HCT116 (cell line): ENCODE results near the gene TRPC4. TPM values are rescaled to one million over a fixed set of nuclear protein-coding genes. Genes with fewer than 3 reads are reported as not detected.

Source experiments
- ATAC-seq: fragments of 200-7000 bp; cut with Tn5 transposase; 2 replicates; pipeline ENCODE4 v1.9.1; 2020; ENCODE audit warnings: mild to moderate bottlenecking, moderate library complexity
- BruUV-seq: library from RNA; stranded (reverse); fragments of 400-500 nt; replicated peaks from 2 replicates; lab custom pipeline; 2021; lab: Mats Ljungman, UMichigan
- CTCF ChIA-PET: fragments of 300-600 bp; sonication (Branson Sonifier 250); formaldehyde crosslinking; loops from one replicate; lab custom pipeline; 2021; ENCODE audit warnings: antibody characterized with exemption; lab: Charles Lee
- POLR2A ChIA-PET: fragments of 300-600, 350-600 bp; sonication (Branson Sonifier 250); formaldehyde crosslinking; loops from one replicate; lab custom pipeline; 2021; ENCODE audit warnings: antibody characterized with exemption; lab: Charles Lee
- RAD21 ChIA-PET, 2 experiments: fragments of 300-600 bp; sonication (Branson Sonifier 250); formaldehyde crosslinking; loops; one replicate each; lab custom pipeline; 2023; ENCODE audit warnings: low total read pairs in 2 of 2; ENCODE audit not compliant: uncharacterized antibody in 2 of 2, unreplicated experiment in 2 of 2, low non-redundant PET in 1 of 2; lab: Charles Lee
- DNase-seq: peaks from one replicate; pipeline ENCODE4 v3.0.0-alpha.2; 2010; ENCODE audit warnings: low read depth, low spot score
- H2AFZ ChIP-seq: fragments of 200-600 bp; shearing (Covaris generic), sonication (generic); 2 replicates; pipeline ENCODE4 v1.6.1; 2017; ENCODE audit warnings: low read depth, mixed run types, mixed read lengths, antibody characterized with exemption, low read length; ENCODE audit not compliant: poor library complexity, severe bottlenecking
- H3K27ac ChIP-seq: 2 replicates; pipeline ENCODE4 v1.5.1; 2012; ENCODE audit warnings: low read depth, low read length
- H3K27me3 ChIP-seq: fragments of 200-600 bp; sonication (generic); 2 replicates; pipeline ENCODE4 v1.6.1; 2016; ENCODE audit warnings: mixed run types, low read length, mixed read lengths; ENCODE audit not compliant: insufficient read depth
- H3K36me3 ChIP-seq, 2 experiments: fragments of 200-500 bp in 1 of 2; fragments of 200-600 bp in 1 of 2; sonication (Bioruptor generic) in 1 of 2; sonication (generic) in 1 of 2; 2 replicates each; pipeline versions ENCODE4 v1.5.1 to v1.6.1; 2014 to 2016; ENCODE audit warnings: low read length in 2 of 2, inconsistent platforms in 1 of 2, mixed read lengths in 1 of 2, mixed run types in 1 of 2; ENCODE audit not compliant: insufficient read depth in 2 of 2, control insufficient read depth in 1 of 2
- H3K4me1 ChIP-seq, 2 experiments: fragments of 200-600 bp in 1 of 2; sonication (generic) in 1 of 2; 2 replicates each; pipeline versions ENCODE4 v1.5.1 to v1.6.1; 2012 to 2017; ENCODE audit warnings: low read length in 2 of 2, inconsistent platforms in 1 of 2, mild to moderate bottlenecking in 1 of 2, mixed read lengths in 1 of 2, mixed run types in 1 of 2, moderate library complexity in 1 of 2; ENCODE audit not compliant: insufficient read depth in 2 of 2, control insufficient read depth in 1 of 2
- H3K4me2 ChIP-seq: fragments of 200-600 bp; sonication (generic); 2 replicates; pipeline ENCODE4 v1.6.1; 2017; ENCODE audit warnings: mixed run types, low read length, mixed read lengths
- H3K4me3 ChIP-seq, 2 experiments: fragments of 200-600 bp in 1 of 2; sonication (generic) in 1 of 2; replicated peaks in 1 of 2; 2 replicates each; pipeline ENCODE4 v1.5.1; 2011 to 2016; ENCODE audit warnings: low read length in 2 of 2, control low read depth in 1 of 2, low read depth in 1 of 2, mild to moderate bottlenecking in 1 of 2, mixed read lengths in 1 of 2, mixed run types in 1 of 2
- H3K79me2 ChIP-seq: fragments of 200-600 bp; sonication (generic); 2 replicates; pipeline ENCODE4 v1.6.1; 2017; ENCODE audit warnings: mild to moderate bottlenecking, mixed run types, low read length, moderate library complexity, mixed read lengths; ENCODE audit not compliant: insufficient read depth
- H3K9ac ChIP-seq: fragments of 200-600 bp; sonication (generic); 2 replicates; pipeline ENCODE4 v1.6.1; 2016; ENCODE audit warnings: low read length, mixed read lengths
- H3K9me2 ChIP-seq: fragments of 200-600 bp; sonication (generic), shearing (Covaris generic); 2 replicates; pipeline ENCODE4 v1.6.1; 2017; ENCODE audit warnings: mixed run types, mild to moderate bottlenecking, moderate library complexity; ENCODE audit not compliant: insufficient read depth
- H3K9me3 ChIP-seq, 2 experiments: fragments of 200-500 bp in 1 of 2; fragments of 200-600 bp in 1 of 2; sonication (Bioruptor generic) in 1 of 2; sonication (generic) in 1 of 2; 2 replicates each; pipeline ENCODE4 v1.6.1; 2014 to 2017; ENCODE audit warnings: low read length in 2 of 2, mixed read lengths in 2 of 2, inconsistent platforms in 1 of 2, low read depth in 1 of 2, mild to moderate bottlenecking in 1 of 2, mixed run types in 1 of 2, moderate library complexity in 1 of 2; ENCODE audit not compliant: control insufficient read depth in 1 of 2, insufficient read depth in 1 of 2
- H4K20me1 ChIP-seq: fragments of 200-600 bp; sonication (generic), shearing (Covaris generic); 2 replicates; pipeline ENCODE4 v1.6.1; 2017; ENCODE audit warnings: mixed run types, mild to moderate bottlenecking, moderate library complexity; ENCODE audit not compliant: insufficient read depth
- CBX3 ChIP-seq: IDR thresholded peaks from 2 replicates; pipeline ENCODE4 v1.6.1; 2012; ENCODE audit warnings: low read depth
- EZH2phosphoT487 ChIP-seq: fragments of 200-600 bp; IDR thresholded peaks from 2 replicates; pipeline ENCODE4 v1.6.1; 2018; ENCODE audit warnings: antibody characterized with exemption, borderline replicate concordance
- POLR2A ChIP-seq: IDR thresholded peaks from 2 replicates; pipeline ENCODE4 v1.7.0; 2011; ENCODE audit warnings: borderline replicate concordance; ENCODE audit not compliant: insufficient read depth, insufficient read length; ENCODE audit errors: extremely low read depth
- REST ChIP-seq: IDR thresholded peaks from 2 replicates; pipeline ENCODE4 v1.6.1; 2012; ENCODE audit warnings: low read depth
- SP1 ChIP-seq: IDR thresholded peaks from 2 replicates; pipeline ENCODE4 v1.6.1; 2012; ENCODE audit warnings: low read depth
- TCF7L2 ChIP-seq: IDR thresholded peaks from 2 replicates; pipeline ENCODE4 v1.7.0; 2011; ENCODE audit warnings: borderline replicate concordance, inconsistent platforms; ENCODE audit not compliant: insufficient read depth, insufficient read length; ENCODE audit errors: extremely low read depth
- ZFX ChIP-seq: fragments of 450-650 bp; IDR thresholded peaks from 2 replicates; pipeline ENCODE4 v1.6.1; 2017
- ZNF274 ChIP-seq: fragments of 200-500 bp; sonication (Bioruptor generic); IDR thresholded peaks from 2 replicates; pipeline ENCODE4 v1.6.1; 2014; ENCODE audit warnings: mild to moderate bottlenecking, low read depth, low read length, inconsistent platforms
- intact Hi-C: fragments of 100-400 bp; cut with micrococcal nuclease; formaldehyde crosslinking; loops from 2 replicates; pipeline ENCODE4 v1.10.0; 2022
- total RNA-seq: library from RNA; stranded (reverse); gene quantifications from one replicate; pipeline ENCODE4 v1.2.1, GENCODE V29; 2021; ENCODE audit not compliant: unreplicated experiment

The TRPC4 gene
- total RNA-seq, 1 experiment from 2014 or later = not detected

GRCh38 chr13:37615276-37615675 is 254.3 kb downstream of the TRPC4 start:
- no peak overlapping the region for H3K9ac ChIP-seq
- no peaks in the 10 kb centered on the region for H3K4me1 ChIP-seq
- intact Hi-C loops = no loop called here
- H3K27ac ChIP-seq = no peak overlapping the region
- H3K79me2 ChIP-seq = no peaks in the 10 kb centered on the region
- H3K36me3 ChIP-seq = no peaks in the 10 kb centered on the region
- TF ChIP-seq ZFX (no peak), EZH2phosphoT487 (no peak), SP1 (no peak), CBX3 (no peak), ZNF274 (no peak), TCF7L2 (no peak), POLR2A (no peak), REST (no peak)
- ChIA-PET POLR2A (no interaction called here), RAD21 (no interaction called here), CTCF (no interaction called here)
- no peaks in the 10 kb centered on the region for H3K27me3 ChIP-seq
- H3K9me3 ChIP-seq = peaks cover 0 to 15% of the 10 kb centered on the region in 2 experiments; a peak in 2 of 4 replicates
- no TSS peak for BruUV-seq
- no peak overlapping the region for H3K4me3 ChIP-seq
- H4K20me1 ChIP-seq = no peaks in the 10 kb centered on the region
- no peaks in the 10 kb centered on the region for H3K9me2 ChIP-seq
- H2AFZ ChIP-seq = no peak overlapping the region
- DNase-seq (no peak), ATAC-seq (no peak)
- no peak overlapping the region for H3K4me2 ChIP-seq
